CD4-positive, alpha-beta T cell treated with Interleukin-15 for 4 hours (primary cell): ENCODE measurements around the gene AOC2.
"Not testable (repeated sequence)": the region's sequence is repeated elsewhere in the genome, so short reads cannot be mapped to it uniquely, and the experiment has no call there.

Source experiments
- DNase-seq: peaks from one replicate; pipeline ENCODE4 v3.0.0-alpha.2; 2020; ENCODE audit warnings: low spot score

AOC2 gene

GRCh38 chr17:42883802-42884558, 39.6 kb downstream of the AOC2 start:
- no peak for DNase-seq

- DNase-seq: not testable (repeated sequence)
These were observed 41.4 kb downstream of the AOC2 start for GRCh38 chr17:42885806-42886205.

- no peak for DNase-seq
These were observed 42.1 kb downstream of the AOC2 start for GRCh38 chr17:42886283-42887176.

GRCh38 chr17:42889809-42890208, 45.4 kb downstream of the AOC2 start:
- DNase-seq: no peak

GRCh38 chr17:42891539-42892152, 47.3 kb downstream of the AOC2 start:
- no peak for DNase-seq

- no peak for DNase-seq
These were observed 49.0 kb downstream of the AOC2 start for GRCh38 chr17:42893359-42893758.

- DNase-seq: no peak
These were observed 50.2 kb downstream of the AOC2 start for GRCh38 chr17:42894283-42895184.

- no peak for DNase-seq
These were observed 50.8 kb downstream of the AOC2 start for GRCh38 chr17:42895185-42895555.

- DNase-seq: no peak
These were observed 53.9 kb downstream of the AOC2 start for GRCh38 chr17:42898147-42898811.

GRCh38 chr17:42899981-42900380, 55.6 kb downstream of the AOC2 start:
- not testable (repeated sequence) for DNase-seq
